Right lung (tissue), 5 donors: ENCODE results near the gene SREBF1. TPM values are rescaled to one million over a fixed set of nuclear protein-coding genes. Genes with fewer than 3 reads are reported as not detected.

Experiments used
- DNase-seq, 2 donors: peaks; one replicate each; pipeline ENCODE4 v3.0.0-alpha.2; 2013
- polyA plus RNA-seq, 5 donors: library from polyadenylated mRNA; unstranded; fragments of 120-200 nt; gene quantifications; one replicate each; pipeline versions ENCODE4 v1.2.1 to v1.2.3, GENCODE V29; 2013; ENCODE audit warnings: inconsistent platforms in 1 of 5, low replicate concordance in 1 of 5; ENCODE audit not compliant: insufficient read length in 5 of 5, insufficient read depth in 1 of 5

The SREBF1 gene
- polyA plus RNA-seq, 5 donors: 26.9 to 59.0 (median 32.6) TPM

DNA sequence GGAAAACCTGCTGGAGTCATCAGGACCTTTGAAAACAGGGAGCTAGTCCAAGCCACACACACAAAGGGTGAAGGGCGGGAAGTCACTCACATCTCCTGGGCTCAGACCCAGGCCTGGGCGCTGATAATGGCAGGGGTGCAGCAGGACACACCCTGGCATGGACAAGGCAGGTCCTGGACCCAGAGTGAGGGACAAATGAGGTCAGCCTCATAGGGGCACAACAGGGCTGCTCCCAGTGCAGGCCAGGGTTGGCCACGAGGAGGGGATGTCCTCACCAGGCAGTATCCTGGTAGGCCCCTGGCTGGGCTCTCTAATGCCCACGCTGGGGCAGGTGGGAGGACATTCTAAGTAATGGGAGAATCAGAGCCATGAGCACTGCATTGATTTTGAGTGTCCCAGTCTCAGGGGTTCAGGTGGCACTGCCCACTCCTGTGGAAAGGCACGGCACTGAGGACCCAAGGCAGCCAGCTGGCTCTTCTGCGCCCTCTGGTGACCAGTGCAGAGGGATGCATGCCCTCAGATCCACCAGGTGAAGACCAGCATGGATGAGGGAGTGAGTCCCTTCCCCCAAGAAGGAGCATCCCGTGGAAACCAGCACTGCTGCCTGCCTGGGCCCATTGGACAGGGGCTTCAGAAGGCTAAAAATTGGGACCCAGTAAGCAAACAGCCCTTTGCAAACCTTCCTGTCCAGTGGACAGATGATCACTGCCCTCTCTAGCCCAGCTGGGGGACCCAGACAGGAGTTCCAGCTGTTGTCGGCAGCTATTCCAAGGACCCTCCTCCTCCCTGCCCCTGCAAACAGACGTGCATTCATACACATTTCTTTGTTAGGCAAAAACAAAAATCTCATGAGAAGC lies 23.4 kb upstream of the SREBF1 start:
- DNase-seq: peak; percentile 63 to 65

DNA sequence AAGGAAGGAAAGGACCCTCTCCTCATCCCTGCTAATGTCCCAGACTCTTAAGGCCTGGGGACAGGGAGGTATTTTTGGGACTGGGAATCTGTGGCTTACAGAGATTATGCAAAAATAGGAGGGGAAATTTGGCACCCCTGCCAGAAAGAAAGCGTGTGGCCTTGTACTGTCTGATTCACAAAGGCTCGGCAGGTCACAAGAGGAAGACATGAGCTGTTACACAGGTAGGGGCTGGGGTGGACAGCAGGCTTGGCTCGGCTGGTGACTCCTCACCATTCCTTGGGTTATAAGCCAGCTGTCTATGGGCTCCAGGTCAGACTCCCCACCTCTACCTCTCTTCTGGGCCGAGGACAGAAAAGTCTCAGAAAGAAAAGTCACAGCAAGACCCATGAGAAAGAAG lies 20.7 kb upstream of the SREBF1 start:
- DNase-seq: no peak

- no peak for DNase-seq
These were observed 19.6 kb upstream of the SREBF1 start for GRCh38 chr17:17856386-17856785.

DNA sequence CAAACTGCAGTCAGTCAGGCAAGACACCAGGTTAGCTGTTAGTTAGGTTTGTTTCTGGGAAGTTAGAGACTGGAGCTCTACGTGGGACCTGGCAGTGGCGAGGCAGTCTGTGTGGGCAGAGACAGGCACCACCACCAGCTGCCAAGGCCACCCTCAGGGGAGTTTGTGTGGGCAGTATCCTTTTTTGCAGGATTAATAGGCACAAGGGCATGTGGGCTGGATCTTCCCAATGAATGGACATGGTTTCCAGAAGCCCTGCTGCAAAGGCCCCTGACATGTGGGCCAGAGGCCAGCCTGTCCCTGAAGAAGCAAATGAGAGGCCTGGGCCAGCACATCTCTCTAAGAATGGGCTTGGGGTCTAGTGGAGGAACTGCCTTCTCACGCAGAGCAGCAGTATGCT lies 19.2 kb upstream of the SREBF1 start:
- no peak for DNase-seq

DNA sequence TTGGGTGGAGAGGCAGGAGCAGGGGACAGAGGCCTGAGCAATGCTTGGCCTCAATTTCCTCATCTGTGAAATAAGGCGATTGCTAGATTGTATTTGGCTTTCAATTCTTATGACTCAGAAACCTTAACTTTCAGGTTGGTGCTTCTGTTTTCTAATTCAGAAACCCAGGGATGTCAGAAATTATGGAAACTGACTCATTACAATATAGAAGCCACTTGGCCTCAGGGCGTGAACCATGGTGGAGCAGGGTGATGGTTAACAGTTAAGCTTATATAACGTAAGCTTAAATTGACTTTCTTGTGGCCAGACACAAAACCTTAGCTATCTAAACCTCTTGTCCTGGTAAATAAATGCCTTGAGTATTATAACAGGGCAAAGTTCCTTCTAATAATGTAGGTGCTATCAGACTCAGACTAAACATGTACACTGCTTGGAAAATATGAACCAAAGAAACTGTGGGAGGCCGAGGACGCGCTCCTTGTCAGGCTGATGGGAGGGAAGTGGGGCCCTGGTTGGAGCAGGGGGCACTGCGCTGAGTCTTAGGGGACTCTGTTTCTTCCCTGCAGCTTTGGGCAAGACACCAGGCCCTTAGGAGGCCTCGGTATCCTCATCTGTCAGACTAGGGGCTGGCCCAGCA lies 17.1 kb upstream of the SREBF1 start:
- no peak for DNase-seq

GRCh38 chr17:17852930-17853329 lies 16.1 kb upstream of the SREBF1 start:
- no peak for DNase-seq

DNA sequence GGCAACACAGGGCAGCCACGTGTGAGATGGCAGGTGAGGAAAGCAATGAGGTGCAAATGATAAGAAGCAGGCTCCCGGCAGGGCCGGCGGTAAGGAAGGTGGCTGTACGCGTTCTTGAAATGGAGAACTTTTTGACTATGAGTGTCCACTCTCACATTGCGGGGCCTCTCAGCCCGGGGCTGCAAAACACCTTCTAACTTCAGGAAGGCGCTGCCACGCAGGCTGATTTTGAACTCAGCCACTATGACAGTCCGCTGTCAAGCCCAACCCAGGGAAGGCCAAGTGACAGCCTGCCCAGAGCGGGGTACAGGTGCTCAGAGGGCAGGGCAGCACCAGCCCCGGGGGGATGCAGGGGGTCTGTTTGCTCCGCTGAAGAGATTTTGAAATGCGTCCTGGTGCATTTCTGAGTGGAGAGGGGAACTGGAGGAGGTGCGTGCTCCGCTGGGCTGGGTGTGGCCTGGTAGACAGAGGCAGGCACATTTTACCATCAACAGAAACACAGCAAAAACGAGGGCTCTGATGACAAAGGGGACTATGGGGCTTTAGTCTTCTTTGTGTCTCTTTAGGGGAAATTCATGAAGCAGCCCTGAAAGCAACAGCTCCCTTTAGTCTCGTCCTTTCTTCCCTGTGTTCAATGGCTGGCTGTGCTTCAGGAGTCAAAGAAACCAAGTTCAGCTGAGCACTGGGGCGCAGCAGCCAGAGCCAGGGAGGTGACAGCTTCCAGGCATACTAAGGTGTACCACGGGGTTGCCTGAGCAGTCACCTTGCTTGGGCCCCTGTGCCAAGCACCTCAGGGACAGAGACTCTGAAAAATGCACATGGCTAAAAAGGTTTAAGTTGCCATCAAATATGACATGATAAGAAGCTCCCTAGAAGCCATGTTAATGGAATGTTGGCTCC lies 14.6 kb upstream of the SREBF1 start:
- DNase-seq: no peak

GRCh38 chr17:17849845-17850373 lies 13.1 kb upstream of the SREBF1 start:
- no peak for DNase-seq

DNA sequence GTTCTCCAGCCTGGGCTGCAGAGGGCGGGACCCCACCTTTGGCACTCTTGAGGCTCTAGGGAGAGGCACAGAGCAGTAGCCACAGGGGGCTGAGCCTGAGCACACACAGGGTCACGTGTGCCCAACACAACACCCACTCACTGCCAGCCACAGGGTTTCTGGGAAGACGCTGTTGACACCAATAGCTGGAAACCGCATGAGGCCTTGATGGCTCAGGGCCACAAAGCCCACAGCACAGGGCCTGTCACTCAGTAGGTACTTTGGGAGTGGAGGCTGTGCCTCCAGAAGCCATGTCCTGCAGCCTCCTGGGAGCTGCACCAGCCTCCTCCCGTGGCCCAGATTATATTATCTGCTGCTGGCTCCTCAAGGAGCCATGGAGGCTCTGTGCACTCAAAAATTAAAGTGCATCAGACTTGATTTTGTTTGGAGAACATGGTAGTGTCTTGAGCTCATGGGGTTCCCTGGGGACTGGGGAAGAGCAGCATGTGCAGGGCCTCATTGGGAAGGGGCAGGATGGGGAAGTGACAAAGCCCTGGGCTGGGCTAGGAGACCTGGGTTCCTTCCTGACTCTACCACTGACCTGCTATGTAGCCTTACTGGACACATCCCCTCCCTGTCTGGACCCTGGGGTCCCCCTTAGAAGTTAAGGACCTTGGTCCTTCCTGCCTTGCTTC lies 12.5 kb upstream of the SREBF1 start:
- no peak for DNase-seq

DNA sequence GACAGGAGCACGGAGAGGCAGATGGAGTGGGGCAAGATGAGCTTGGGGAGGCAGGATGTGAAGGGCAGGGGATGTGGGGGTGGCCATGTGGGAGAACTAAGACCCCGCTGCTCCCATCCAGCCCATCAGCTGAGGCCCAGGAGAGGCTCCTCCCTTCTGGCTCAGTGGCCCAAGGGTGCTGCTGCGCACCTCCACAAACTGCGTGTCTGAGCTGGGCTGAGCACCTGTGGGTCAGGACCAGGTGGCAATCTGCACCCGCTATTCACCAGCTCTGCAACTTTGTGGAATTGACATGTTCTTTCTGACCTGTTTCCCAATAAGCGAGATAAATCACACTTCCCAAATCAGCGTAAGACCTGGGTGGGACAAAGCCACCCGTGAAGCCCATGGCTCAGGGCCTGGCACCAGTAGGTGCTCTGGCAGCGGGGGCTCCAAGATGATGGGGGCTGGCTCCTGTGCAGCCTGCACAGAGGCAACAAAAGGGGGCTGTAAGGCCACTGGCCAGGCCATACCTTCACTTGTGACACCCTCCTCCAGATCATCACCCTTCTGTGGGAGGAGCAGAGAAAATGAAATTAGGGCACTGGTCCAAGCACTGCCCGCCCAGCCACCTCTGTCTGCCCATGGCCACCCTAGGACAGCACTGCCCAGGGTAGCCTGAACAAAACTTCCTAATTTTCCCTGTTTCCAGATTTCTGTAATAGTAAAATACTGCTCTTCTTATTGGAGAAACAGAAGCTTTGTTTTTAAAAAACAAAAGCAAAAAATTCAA lies 11.7 kb upstream of the SREBF1 start:
- no peak for DNase-seq

DNA sequence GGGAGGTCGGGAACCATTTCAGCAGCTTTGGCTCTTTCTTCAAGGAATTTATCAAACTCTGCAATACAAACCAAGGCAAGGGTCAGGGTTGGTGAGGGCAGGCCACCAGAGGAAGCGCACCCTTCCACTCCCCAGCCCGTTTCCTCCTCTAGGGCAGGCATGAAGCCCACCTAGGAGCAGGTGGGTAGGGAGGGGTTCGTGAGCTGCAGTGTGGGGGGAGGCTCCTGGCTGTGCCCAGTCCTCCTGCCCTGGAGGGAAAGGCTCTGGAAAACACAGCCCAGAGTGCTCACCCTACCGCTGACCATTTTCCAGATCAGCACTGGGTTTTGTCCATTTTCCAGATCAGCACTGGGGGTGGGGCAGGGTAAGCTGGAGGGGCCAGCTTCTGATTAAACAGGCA lies 10.9 kb upstream of the SREBF1 start:
- DNase-seq: no peak

GRCh38 chr17:17847118-17847689 lies 10.4 kb upstream of the SREBF1 start:
- DNase-seq: no peak

DNA sequence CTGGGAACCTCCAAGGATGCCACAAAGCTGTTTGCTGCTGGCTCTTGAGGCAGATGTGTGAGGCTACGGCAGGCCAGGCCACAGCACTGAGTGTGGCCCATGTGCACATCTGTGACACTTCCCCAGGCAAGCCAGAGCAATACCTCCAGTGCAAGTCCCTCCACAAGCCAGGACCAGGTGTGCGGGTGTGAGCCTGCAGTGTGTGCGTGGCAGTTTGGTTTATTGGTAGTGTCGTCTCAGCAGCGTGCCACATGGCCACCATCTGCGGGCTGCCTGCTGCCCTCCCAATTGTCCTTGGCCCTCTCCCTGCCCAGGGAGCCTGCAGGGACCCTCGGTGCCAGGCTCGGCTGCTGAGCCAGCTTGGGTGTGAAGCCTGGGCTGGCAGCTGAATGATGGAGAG lies 9.9 kb upstream of the SREBF1 start:
- no peak for DNase-seq

DNA sequence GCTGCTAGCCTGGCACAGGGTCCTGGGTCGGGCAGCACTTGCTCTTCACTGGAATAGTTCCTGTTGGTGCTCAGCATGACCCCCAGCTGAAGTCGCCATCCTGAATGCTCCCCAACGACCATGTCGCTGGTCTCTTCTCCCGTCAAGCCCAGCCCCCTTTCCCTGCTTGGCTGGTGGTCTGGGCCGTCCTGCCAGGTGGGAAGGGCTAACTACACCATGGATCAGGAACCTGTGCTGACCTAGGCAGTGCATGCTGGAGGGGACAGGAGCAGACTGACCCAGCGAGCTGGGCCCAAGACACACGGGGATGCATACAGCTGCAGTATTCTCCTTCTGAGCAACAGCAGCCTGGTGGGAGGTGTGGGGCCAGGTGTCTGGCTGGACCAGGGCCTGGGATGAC lies 9.2 kb upstream of the SREBF1 start:
- no peak for DNase-seq

- no peak for DNase-seq
These were observed 8.4 kb upstream of the SREBF1 start for GRCh38 chr17:17845046-17845775.

- DNase-seq: no peak
These were observed 7.7 kb upstream of the SREBF1 start for GRCh38 chr17:17844500-17844899.

- no peak for DNase-seq
These were observed 7.3 kb upstream of the SREBF1 start for GRCh38 chr17:17844079-17844478.

GRCh38 chr17:17843096-17843495 lies 6.3 kb upstream of the SREBF1 start:
- no peak for DNase-seq

DNA sequence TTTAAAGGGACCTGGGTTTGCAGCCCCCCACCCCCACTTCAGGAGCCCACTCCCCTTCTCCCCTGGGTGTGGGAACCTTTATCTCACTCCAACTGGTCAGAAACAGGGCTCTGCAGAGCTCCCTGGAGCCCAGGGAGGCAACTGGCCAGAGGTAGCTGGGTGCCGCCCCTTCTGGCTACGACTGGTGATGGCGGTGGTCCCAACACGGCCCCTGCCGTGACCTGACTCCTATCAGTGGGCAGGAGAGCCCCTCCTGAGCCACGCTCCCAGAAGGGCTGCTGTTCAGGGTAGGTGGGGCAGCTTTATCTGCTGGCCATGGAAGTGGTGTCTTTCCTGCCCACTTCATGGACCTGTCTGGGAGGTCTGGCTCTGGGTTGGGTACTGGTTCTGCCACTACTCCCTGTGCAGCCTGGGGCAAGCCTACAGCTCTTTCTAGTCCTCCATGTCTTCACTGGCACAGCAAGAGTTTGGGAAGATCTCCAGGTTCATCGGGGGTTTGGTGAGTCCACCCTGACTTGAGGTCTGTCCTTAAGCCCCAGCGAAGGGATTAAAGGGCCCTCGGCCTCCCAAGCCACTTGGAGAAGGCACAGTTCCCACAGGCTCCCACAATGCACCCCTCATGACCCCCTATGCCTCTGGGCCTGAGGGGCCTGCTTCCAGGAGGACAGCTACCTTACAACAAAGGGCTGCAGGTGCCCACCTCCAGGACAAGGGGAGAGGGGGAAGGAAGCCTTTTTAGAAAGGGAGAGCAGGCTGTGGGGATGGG lies 5.5 kb upstream of the SREBF1 start:
- no peak for DNase-seq
